ENCODE measurements around the gene RSRC1.

RSRC1 gene

GRCh38 chr3:158574646-158575045 is 464.8 kb downstream of the RSRC1 start:
- DNase-seq (ENCODE audit: low read depth, low spot score) = no peak

GRCh38 chr3:158590223-158590622 is 480.3 kb downstream of the RSRC1 start:
- no peak for DNase-seq (ENCODE audit: low read depth, low spot score)
